Psoas muscle (tissue), 8 donors: ENCODE results near the gene SMYD1. TPM values are rescaled to one million over a fixed set of nuclear protein-coding genes. Genes with fewer than 3 reads are reported as not detected.
"Not testable (repeated sequence)": the region's sequence is repeated elsewhere in the genome, so short reads cannot be mapped to it uniquely, and the experiment has no call there.

ENCODE experiments used
- ATAC-seq, 4 donors: fragments of 200-7000 bp; cut with Tn5 transposase; one replicate each; pipeline ENCODE4 v1.9.1; 2020; ENCODE audit warnings: moderate library complexity in 3 of 4, mild to moderate bottlenecking in 2 of 4
- DNase-seq, 2 donors: peaks; one replicate each; pipeline ENCODE4 v3.0.0-alpha.2; 2020
- H3K27ac ChIP-seq: fragments of 200-600 bp; one replicate; pipeline ENCODE4 v1.8.0; 2022
- H3K27me3 ChIP-seq, 3 donors: fragments of 200-600 bp in 1 of 3; one replicate each; pipeline versions ENCODE4 v1.6.1 to v1.8.0; 2013 to 2022; ENCODE audit warnings: low read length in 2 of 3, mild to moderate bottlenecking in 2 of 3, moderate library complexity in 1 of 3; ENCODE audit not compliant: insufficient read depth in 3 of 3
- H3K36me3 ChIP-seq, 2 donors: fragments of 200-600 bp in 1 of 2; one replicate each; pipeline versions ENCODE4 v1.6.1 to v1.8.0; 2013 to 2022; ENCODE audit warnings: low read depth in 1 of 2, mild to moderate bottlenecking in 1 of 2, moderate library complexity in 1 of 2; ENCODE audit not compliant: insufficient read depth in 1 of 2
- H3K4me1 ChIP-seq: fragments of 200-600 bp; one replicate; pipeline ENCODE4 v1.8.0; 2022
- H3K4me3 ChIP-seq: fragments of 200-600 bp; one replicate; pipeline ENCODE4 v1.8.0; 2022; ENCODE audit warnings: mild to moderate bottlenecking
- H3K9me3 ChIP-seq: fragments of 200-600 bp; one replicate; pipeline ENCODE4 v1.8.0; 2022
- CTCF ChIP-seq: fragments of 200-600 bp; IDR thresholded peaks from one replicate; pipeline ENCODE4 v1.8.0; 2022; ENCODE audit warnings: antibody characterized with exemption
- WGBS, 3 donors: extraction: QIAGEN DNeasy Blood & Tissue Kit; methylation state at CpG; one replicate each; pipeline versions ENCODE4 v1.1.6 to v1.1.7; 2013; 5-methylcytosine and 5-hydroxymethylcytosine counted together
- intact Hi-C, 2 donors: fragments of 100-400 bp; cut with DNase I; formaldehyde crosslinking; loops; one replicate each; pipeline versions ENCODE4 v1.11.0 to v1.14.2; 2022
- polyA plus RNA-seq, 3 donors: library from polyadenylated mRNA; stranded (reverse); fragments of 200-250 nt; gene quantifications; one replicate each; pipeline ENCODE4 v1.2.3, GENCODE V29; 2013
- total RNA-seq, 4 donors: library from RNA; stranded (reverse); fragmentation: NEBNext Ultra II Directional in 2 of 4; extraction: Animal tissue kit (Norgen Biotek cat#: 25700) in 2 of 4; gene quantifications; one replicate each; pipeline versions ENCODE4 v1.2.1 to v1.2.4, GENCODE V29; 2021 to 2023
- donor health status: healthy with polysubstance abuse.
- donor health status: DM: no; HTN: no; CAD: no; lungs with moderate emphysema.
- donor health status: Bipolar disorder and iron deficiency.
- donor health status: healthy.
- donor health status: DM: yes; HTN: yes; CAD: no.
- donor health status: DM: no; HTN: no; CAD: no.
- donor health status: DM: no; HTN: no; CAD: no.
- donor health status: DM: yes; HTN: yes; CAD: no.

The SMYD1 gene
- total and polyA plus RNA-seq, 7 donors, result 8.0 to 325 (median 143) TPM

GRCh38 chr2:88036182-88036581, 31.4 kb upstream of the SMYD1 start:
- intact Hi-C loops, result no loop called here
- DNase-seq, result no peak
- no peaks in the 10 kb centered on the region for H3K9me3 ChIP-seq
- peak overlapping the region; percentile 38 for H3K27ac ChIP-seq
- no peaks in the 10 kb centered on the region for H3K27me3 ChIP-seq
- ATAC-seq, result peak in 1 of 4 donors; percentile 42
- H3K36me3 ChIP-seq, result peaks cover 0 to 48% of the 10 kb centered on the region in 2 donors
- 56 to 63% (median 63%) methylated on average over 2 of the region's 2 CpGs for WGBS, 3 donors
- no peak for TF ChIP-seq CTCF
- H3K4me1 ChIP-seq, result peaks cover 20% of the 10 kb centered on the region
- peak overlapping the region; percentile 15 for H3K4me3 ChIP-seq

- ATAC-seq (no peak), DNase-seq (no peak)
- intact Hi-C loops, result no loop called here
- Histone ChIP-seq H3K27me3 (no peaks in the 10 kb centered on the region), H3K4me3 (peak overlapping the region; percentile 15), H3K27ac (peak overlapping the region; percentile 38), H3K36me3 (peaks cover 0 to 45% of the 10 kb centered on the region in 2 donors), H3K4me1 (peaks cover 20% of the 10 kb centered on the region), H3K9me3 (no peaks in the 10 kb centered on the region)
- no peak for TF ChIP-seq CTCF
Observed at GRCh38 chr2:88036606-88037005, 31.0 kb upstream of the SMYD1 start.

- H3K9me3 ChIP-seq, result no peaks in the 10 kb centered on the region
- H3K36me3 ChIP-seq, result peaks cover 0 to 27% of the 10 kb centered on the region in 2 donors
- peaks cover 31% of the 10 kb centered on the region for H3K4me1 ChIP-seq
- 88 to 91% (median 90%) methylated on average over 4 of the region's 4 CpGs for WGBS, 3 donors
- H3K27ac ChIP-seq, result no peak overlapping the region
- no peak overlapping the region for H3K4me3 ChIP-seq
- TF ChIP-seq CTCF, result no peak
- no peaks in the 10 kb centered on the region for H3K27me3 ChIP-seq
- DNase-seq (no peak), ATAC-seq (peak in 1 of 4 donors; percentile 44)
- intact Hi-C loops, result no loop called here
Observed at GRCh38 chr2:88038263-88039105, 29.1 kb upstream of the SMYD1 start.

- intact Hi-C loops, result no loop called here
- ATAC-seq (no peak), DNase-seq (no peak)
- H3K36me3 ChIP-seq, result no peaks in the 10 kb centered on the region
- H3K27ac ChIP-seq, result no peak overlapping the region
- H3K9me3 ChIP-seq, result no peaks in the 10 kb centered on the region
- H3K4me3 ChIP-seq, result no peak overlapping the region
- 97 to 99% (median 99%) methylated on average over 5 of the region's 5 CpGs for WGBS, 3 donors
- peaks cover 36% of the 10 kb centered on the region for H3K4me1 ChIP-seq
- no peak for TF ChIP-seq CTCF
- H3K27me3 ChIP-seq, result no peaks in the 10 kb centered on the region
Observed at GRCh38 chr2:88042476-88042875, 25.1 kb upstream of the SMYD1 start.

- ATAC-seq, intact Hi-C loops, H3K27ac ChIP-seq, DNase-seq, H3K4me3 ChIP-seq, H3K27me3 ChIP-seq, H3K9me3 ChIP-seq: not testable (repeated sequence)
- Histone ChIP-seq H3K4me1 (peaks cover 25% of the 10 kb centered on the region), H3K36me3 (peaks cover 0 to 11% of the 10 kb centered on the region in 2 donors)
- WGBS, 3 donors, result 77 to 88% (median 77%) methylated on average over 6 of the region's 6 CpGs
Observed at GRCh38 chr2:88045561-88045960, 22.1 kb upstream of the SMYD1 start.
